Pancreas (tissue), 10 donors: ENCODE measurements around the gene FOXC2. TPM values are rescaled to one million over a fixed set of nuclear protein-coding genes. Genes with fewer than 3 reads are reported as not detected.

ENCODE experiments used
- ATAC-seq, 4 donors: fragments of 200-7000 bp; cut with Tn5 transposase; one replicate each; pipeline versions ENCODE4 v1.8.0 to v1.9.1; 2020; ENCODE audit warnings: mild to moderate bottlenecking in 4 of 4, moderate library complexity in 4 of 4
- DNase-seq, 6 donors: peaks; one replicate each; pipeline ENCODE4 v3.0.0-alpha.2; 2020
- FAIRE-seq: peaks from 2 replicates; lab custom pipeline; 2012; peaks lifted over from hg19 to GRCh38; lab: Jason Lieb, UNC
- H3K27ac ChIP-seq, 4 donors: fragments of 200-600 bp; sonication (generic); 1 replicate in 3 of 4; 2 replicates in 1 of 4; pipeline versions ENCODE4 v1.5.0 to v1.8.0; 2020
- H3K27me3 ChIP-seq, 4 donors: fragments of 200-600 bp; one replicate each; pipeline ENCODE4 v1.8.0; 2021
- H3K36me3 ChIP-seq, 3 donors: fragments of 200-600 bp; sonication (generic) in 1 of 3; one replicate each; pipeline versions ENCODE4 v1.5.0 to v1.8.0; 2020 to 2021
- H3K4me1 ChIP-seq, 3 donors: fragments of 200-600 bp; one replicate each; pipeline ENCODE4 v1.8.0; 2021
- H3K4me3 ChIP-seq, 4 donors: fragments of 200-600 bp; sonication (generic) in 2 of 4; one replicate each; pipeline versions ENCODE4 v1.5.0 to v1.8.0; 2020 to 2021
- H3K9me3 ChIP-seq, 4 donors: fragments of 200-600 bp; one replicate each; pipeline ENCODE4 v1.8.0; 2021
- CTCF ChIP-seq, 4 donors: fragments of 200-600 bp; sonication (generic) in 3 of 4; IDR thresholded peaks; one replicate each; pipeline versions ENCODE4 v1.5.0 to v1.8.0; 2021; ENCODE audit warnings: antibody characterized with exemption in 4 of 4
- WGBS, 2 donors: extraction: QIAGEN DNeasy Blood & Tissue Kit; methylation state at CpG; one replicate each; pipeline ENCODE4 v1.1.7; 2013; 5-methylcytosine and 5-hydroxymethylcytosine counted together
- intact Hi-C, 3 donors: fragments of 100-400 bp; cut with DNase I; formaldehyde crosslinking; loops; one replicate each; pipeline versions ENCODE4 v1.11.1 to v1.14.2; 2022
- polyA plus RNA-seq, 2 donors: library from polyadenylated mRNA; stranded (reverse); fragments of 200-250 nt; gene quantifications; one replicate each; pipeline ENCODE4 v1.2.3, GENCODE V29; 2013
- total RNA-seq, 6 donors: library from RNA; stranded (reverse); fragmentation: NEBNext Ultra II Directional in 4 of 6; extraction: Animal tissue kit (Norgen Biotek cat#: 25700) in 4 of 6; gene quantifications; one replicate each; pipeline versions ENCODE4 v1.2.1 to v1.2.4, GENCODE V29; 2021 to 2023
- donor health status: healthy with polysubstance abuse.
- donor health status: DM: no; HTN: no; CAD: no; lungs with moderate emphysema.
- donor health status: DM: no; HTN: no; CAD: no.
- donor health status: control.
- donor health status: control.
- donor health status: Bipolar disorder and iron deficiency.
- donor health status: DM: yes; HTN: yes; CAD: no.
- donor health status: DM: no; HTN: no; CAD: no.
- donor health status: DM: no; HTN: no; CAD: no.
- donor health status: DM: yes; HTN: yes; CAD: no.

FOXC2 gene
- total and polyA plus RNA-seq, 8 donors = 0.06 to 0.23 (median 0.17) TPM; not detected in 3

DNA sequence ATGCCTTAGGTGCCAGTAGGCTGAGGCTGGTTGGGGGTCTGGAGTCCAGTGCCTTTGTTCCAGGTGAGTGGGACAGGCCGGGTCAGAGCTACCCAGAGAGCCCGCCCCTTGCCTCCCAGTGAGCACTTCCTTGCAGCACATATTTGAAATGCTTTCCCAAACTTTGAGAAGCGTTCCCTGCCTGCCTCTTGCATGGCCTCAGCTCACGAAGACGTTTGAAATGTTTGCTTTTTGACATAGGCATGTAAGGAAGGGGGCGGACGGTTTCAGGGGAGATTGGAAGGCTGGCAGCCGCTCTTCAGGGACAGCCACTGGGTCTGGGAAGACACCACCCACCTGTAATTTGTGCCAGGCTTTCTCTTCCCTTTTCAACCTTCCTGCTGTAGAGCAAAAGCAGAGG lies 6.6 kb downstream of the FOXC2 start:
- H3K4me3 ChIP-seq = no peak overlapping the region
- FAIRE-seq (no peak), DNase-seq (no peak), ATAC-seq (no peak)
- intact Hi-C loops = loop anchor here in 2 of 3 donors (10.0 kb wide), 2 partner anchors 482 to 502 kb away; no protein-coding TSS in a partner anchor
- H3K27ac ChIP-seq = no peak overlapping the region
- 30 to 38% methylated on average over 8 of the region's 8 CpGs for WGBS, 2 donors
- H3K9me3 ChIP-seq = no peaks in the 10 kb centered on the region
- H3K4me1 ChIP-seq = peaks cover 0 to 7% (median 0%) of the 10 kb centered on the region in 3 donors
- TF ChIP-seq CTCF (IDR thresholded peaks at IDR 0.05) = no peak
- H3K36me3 ChIP-seq = no peaks in the 10 kb centered on the region
- peaks cover 0 to 40% (median 5%) of the 10 kb centered on the region in 4 donors for H3K27me3 ChIP-seq

DNA sequence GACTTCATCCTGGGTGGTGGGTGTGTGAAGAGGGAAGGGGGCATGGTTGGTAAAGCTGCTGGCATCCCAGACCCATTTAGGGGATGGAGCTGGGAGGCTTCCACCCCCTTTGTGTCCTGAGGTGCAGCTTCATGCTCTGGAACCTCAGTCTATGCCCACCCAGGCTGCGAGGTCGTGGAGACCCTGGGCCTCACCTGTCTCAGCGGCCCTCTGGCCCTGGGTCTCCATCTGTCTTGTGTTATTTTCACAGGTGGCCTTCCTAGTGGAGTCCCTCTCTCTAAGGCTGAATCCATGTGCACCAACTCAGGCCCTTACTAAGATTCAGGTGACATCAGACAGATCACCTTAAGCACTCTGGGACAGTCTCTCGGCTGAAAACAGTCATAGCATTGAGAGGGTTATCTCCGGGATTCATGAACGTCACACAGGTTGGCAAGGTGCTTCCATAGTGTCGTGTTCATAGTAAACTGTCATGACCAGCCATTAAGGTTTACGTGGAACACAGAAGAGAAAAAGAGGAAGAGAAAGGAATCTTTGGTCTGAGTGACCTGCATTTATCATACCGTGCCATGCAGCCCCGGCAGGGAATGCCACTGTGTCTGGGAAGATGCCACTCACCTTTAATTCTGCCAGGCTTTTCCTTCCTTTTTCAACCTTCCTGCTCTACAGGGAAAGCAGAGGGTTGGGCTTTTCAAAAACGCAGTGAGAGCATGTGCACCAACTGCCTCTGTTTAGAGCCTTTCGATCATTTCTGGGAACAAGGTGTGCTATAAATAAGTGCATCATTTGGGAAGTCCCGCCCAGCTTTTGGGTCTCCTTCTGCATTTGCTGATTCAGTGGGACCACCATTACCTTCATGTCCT lies 7.2 kb downstream of the FOXC2 start:
- TF ChIP-seq CTCF (IDR thresholded peaks at IDR 0.05) = no peak
- no peaks in the 10 kb centered on the region for H3K36me3 ChIP-seq
- peaks cover 0 to 7% (median 0%) of the 10 kb centered on the region in 3 donors for H3K4me1 ChIP-seq
- no peak overlapping the region for H3K4me3 ChIP-seq
- ATAC-seq (no peak), FAIRE-seq (no peak), DNase-seq (no peak)
- WGBS, 2 donors = 32 to 37% methylated on average over 13 of the region's 13 CpGs
- H3K9me3 ChIP-seq = no peaks in the 10 kb centered on the region
- intact Hi-C loops = loop anchor here in 2 of 3 donors (10.0 kb wide), 2 partner anchors 481 to 501 kb away; no protein-coding TSS in a partner anchor
- H3K27ac ChIP-seq = no peak overlapping the region
- peaks cover 0 to 44% (median 9%) of the 10 kb centered on the region in 4 donors for H3K27me3 ChIP-seq

GRCh38 chr16:86574646-86575045 lies 8.0 kb downstream of the FOXC2 start:
- ATAC-seq (no peak), DNase-seq (no peak), FAIRE-seq (no peak)
- H3K36me3 ChIP-seq = no peaks in the 10 kb centered on the region
- H3K27ac ChIP-seq = no peak overlapping the region
- no peak overlapping the region for H3K4me3 ChIP-seq
- peaks cover 0 to 7% (median 0%) of the 10 kb centered on the region in 3 donors for H3K4me1 ChIP-seq
- intact Hi-C loops = loop anchor here in 2 of 3 donors (10.0 kb wide), 2 partner anchors 480 to 500 kb away; no protein-coding TSS in a partner anchor
- no peaks in the 10 kb centered on the region for H3K9me3 ChIP-seq
- 29 to 36% methylated on average over 4 of the region's 4 CpGs for WGBS, 2 donors
- peaks cover 0 to 43% (median 8%) of the 10 kb centered on the region in 4 donors for H3K27me3 ChIP-seq
- TF ChIP-seq CTCF (IDR thresholded peaks at IDR 0.05) = no peak

DNA sequence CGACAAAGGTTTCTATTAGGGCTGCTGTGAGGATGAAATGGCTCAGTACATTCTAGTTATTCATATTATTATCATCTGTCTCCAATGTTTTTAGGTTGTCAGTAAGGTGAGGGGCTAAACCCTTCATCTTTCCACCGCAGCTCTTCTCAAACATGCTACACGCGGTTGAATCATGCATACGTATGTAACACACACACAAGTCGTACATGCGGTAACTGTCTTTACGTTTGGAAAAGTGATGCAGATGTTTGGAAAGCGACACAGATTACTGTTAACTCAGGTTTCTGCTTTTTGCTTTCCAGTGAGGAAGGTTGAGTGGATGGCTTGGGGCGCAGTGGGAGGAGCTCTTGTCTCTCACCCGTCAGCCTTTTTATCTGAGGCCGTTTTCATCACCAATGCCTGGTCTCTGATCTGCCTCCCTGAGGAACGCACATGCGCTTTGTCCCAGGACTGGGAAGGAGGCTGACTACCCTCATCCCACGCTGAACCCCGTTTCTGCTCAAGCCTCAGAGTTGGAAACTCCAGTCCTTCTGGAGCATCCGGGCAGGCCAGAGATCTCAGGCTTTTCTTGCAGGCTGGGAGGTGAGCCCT lies 8.6 kb downstream of the FOXC2 start:
- no peak overlapping the region for H3K27ac ChIP-seq

More for the DNA sequence above, 8.6 kb downstream of the FOXC2 start:
- FAIRE-seq (no peak), DNase-seq (no peak), ATAC-seq (no peak)
- H3K36me3 ChIP-seq = no peaks in the 10 kb centered on the region
- peaks cover 0 to 7% (median 0%) of the 10 kb centered on the region in 3 donors for H3K4me1 ChIP-seq
- peak overlapping the region in 2 of 4 donors; percentile 22 to 36 for H3K4me3 ChIP-seq
- H3K27me3 ChIP-seq = peaks cover 0 to 48% (median 8%) of the 10 kb centered on the region in 4 donors
- H3K9me3 ChIP-seq = no peaks in the 10 kb centered on the region
- intact Hi-C loops = loop anchor here in 2 of 3 donors (10.0 kb wide), 2 partner anchors 480 to 500 kb away; no protein-coding TSS in a partner anchor
- 36 to 37% methylated on average over 17 of the region's 17 CpGs for WGBS, 2 donors
- TF ChIP-seq CTCF (IDR thresholded peaks at IDR 0.05) = no peak
